Measurements from ENCODE around the gene XIRP2. TPM values are rescaled to one million over a fixed set of nuclear protein-coding genes. Genes with fewer than 3 reads are reported as not detected.

The XIRP2 gene
- total and polyA plus RNA-seq, 4 donors = under 0.01 to 0.14 (median 0.01) TPM; not detected in 1

DNA sequence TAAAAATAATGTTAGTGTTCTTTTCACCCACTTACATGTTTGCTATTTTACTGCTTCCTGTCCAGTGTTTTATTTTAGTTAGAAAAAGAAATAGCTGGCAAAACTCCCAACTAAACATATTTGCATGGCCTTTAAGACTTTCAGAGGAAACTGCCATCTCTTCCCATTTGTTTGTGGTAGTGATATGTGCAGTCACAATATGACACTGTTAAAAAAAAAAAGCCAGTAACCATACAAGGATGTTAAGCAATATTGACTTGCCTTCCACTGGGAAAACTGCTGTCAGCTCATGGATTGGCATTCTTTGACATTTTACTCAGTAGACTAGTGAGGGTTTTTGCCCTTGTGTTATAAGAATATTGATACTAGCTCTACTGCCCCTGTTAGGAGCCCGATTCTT lies 29.1 kb downstream of the XIRP2 start:
- WGBS = 41% methylated on average over 1 of the region's 1 CpG
- DNase-seq (ENCODE audit: low spot score) = no peak
- Histone ChIP-seq H3K27me3 (ENCODE audit: control insufficient read depth in 4 of 4, insufficient read depth in 4 of 4, low read length in 3 of 4) (no peaks in the 10 kb centered on the region), H3K4me1 (ENCODE audit: control insufficient read depth in 4 of 4, insufficient read depth in 4 of 4, low read length in 3 of 4) (no peaks in the 10 kb centered on the region), H3K9me3 (ENCODE audit: control insufficient read depth in 4 of 4, low read length in 3 of 4) (no peaks in the 10 kb centered on the region), H3K27ac (ENCODE audit: low read depth in 1 of 2, low read length in 2 of 2) (no peak overlapping the region), H3K4me3 (ENCODE audit: low read depth in 1 of 3, low read length in 3 of 3) (no peak overlapping the region), H3K9ac (ENCODE audit: low read depth in 1 of 2, low read length in 2 of 2) (no peak overlapping the region), H3K36me3 (ENCODE audit: control insufficient read depth in 4 of 4, insufficient read depth in 3 of 4, low read depth in 1 of 4, low read length in 3 of 4) (peaks cover 0 to 1% (median 0%) of the 10 kb centered on the region in 4 donors)
- TF ChIP-seq FOXA1 (IDR thresholded peaks at IDR 0.05) (no peak), YY1 (IDR thresholded peaks at IDR 0.05) (no peak), TAF1 (conservative IDR thresholded peaks at IDR 0.05) (no peak), NR2F2 (IDR thresholded peaks at IDR 0.05) (no peak), MAX (IDR thresholded peaks at IDR 0.05) (no peak), HNF4G (IDR thresholded peaks at IDR 0.05) (no peak), GABPA (IDR thresholded peaks at IDR 0.05 in 1 of 2, conservative IDR thresholded peaks at IDR 0.05 in 1 of 2) (no peak), SP1 (IDR thresholded peaks at IDR 0.05) (no peak), EGR1 (IDR thresholded peaks at IDR 0.05; ENCODE audit: low read depth in 2 of 2) (no peak)
- TF ChIP-seq, protein P1, sequence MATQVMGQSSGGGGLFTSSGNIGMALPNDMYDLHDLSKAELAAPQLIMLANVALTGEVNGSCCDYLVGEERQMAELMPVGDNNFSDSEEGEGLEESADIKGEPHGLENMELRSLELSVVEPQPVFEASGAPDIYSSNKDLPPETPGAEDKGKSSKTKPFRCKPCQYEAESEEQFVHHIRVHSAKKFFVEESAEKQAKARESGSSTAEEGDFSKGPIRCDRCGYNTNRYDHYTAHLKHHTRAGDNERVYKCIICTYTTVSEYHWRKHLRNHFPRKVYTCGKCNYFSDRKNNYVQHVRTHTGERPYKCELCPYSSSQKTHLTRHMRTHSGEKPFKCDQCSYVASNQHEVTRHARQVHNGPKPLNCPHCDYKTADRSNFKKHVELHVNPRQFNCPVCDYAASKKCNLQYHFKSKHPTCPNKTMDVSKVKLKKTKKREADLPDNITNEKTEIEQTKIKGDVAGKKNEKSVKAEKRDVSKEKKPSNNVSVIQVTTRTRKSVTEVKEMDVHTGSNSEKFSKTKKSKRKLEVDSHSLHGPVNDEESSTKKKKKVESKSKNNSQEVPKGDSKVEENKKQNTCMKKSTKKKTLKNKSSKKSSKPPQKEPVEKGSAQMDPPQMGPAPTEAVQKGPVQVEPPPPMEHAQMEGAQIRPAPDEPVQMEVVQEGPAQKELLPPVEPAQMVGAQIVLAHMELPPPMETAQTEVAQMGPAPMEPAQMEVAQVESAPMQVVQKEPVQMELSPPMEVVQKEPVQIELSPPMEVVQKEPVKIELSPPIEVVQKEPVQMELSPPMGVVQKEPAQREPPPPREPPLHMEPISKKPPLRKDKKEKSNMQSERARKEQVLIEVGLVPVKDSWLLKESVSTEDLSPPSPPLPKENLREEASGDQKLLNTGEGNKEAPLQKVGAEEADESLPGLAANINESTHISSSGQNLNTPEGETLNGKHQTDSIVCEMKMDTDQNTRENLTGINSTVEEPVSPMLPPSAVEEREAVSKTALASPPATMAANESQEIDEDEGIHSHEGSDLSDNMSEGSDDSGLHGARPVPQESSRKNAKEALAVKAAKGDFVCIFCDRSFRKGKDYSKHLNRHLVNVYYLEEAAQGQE (IDR thresholded peaks at IDR 0.05) = no peak
- TF ChIP-seq, protein P2, sequence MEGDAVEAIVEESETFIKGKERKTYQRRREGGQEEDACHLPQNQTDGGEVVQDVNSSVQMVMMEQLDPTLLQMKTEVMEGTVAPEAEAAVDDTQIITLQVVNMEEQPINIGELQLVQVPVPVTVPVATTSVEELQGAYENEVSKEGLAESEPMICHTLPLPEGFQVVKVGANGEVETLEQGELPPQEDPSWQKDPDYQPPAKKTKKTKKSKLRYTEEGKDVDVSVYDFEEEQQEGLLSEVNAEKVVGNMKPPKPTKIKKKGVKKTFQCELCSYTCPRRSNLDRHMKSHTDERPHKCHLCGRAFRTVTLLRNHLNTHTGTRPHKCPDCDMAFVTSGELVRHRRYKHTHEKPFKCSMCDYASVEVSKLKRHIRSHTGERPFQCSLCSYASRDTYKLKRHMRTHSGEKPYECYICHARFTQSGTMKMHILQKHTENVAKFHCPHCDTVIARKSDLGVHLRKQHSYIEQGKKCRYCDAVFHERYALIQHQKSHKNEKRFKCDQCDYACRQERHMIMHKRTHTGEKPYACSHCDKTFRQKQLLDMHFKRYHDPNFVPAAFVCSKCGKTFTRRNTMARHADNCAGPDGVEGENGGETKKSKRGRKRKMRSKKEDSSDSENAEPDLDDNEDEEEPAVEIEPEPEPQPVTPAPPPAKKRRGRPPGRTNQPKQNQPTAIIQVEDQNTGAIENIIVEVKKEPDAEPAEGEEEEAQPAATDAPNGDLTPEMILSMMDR (IDR thresholded peaks at IDR 0.05; ENCODE audit: low read depth, low read length, missing input control) = no peak
- TF ChIP-seq, protein P3, sequence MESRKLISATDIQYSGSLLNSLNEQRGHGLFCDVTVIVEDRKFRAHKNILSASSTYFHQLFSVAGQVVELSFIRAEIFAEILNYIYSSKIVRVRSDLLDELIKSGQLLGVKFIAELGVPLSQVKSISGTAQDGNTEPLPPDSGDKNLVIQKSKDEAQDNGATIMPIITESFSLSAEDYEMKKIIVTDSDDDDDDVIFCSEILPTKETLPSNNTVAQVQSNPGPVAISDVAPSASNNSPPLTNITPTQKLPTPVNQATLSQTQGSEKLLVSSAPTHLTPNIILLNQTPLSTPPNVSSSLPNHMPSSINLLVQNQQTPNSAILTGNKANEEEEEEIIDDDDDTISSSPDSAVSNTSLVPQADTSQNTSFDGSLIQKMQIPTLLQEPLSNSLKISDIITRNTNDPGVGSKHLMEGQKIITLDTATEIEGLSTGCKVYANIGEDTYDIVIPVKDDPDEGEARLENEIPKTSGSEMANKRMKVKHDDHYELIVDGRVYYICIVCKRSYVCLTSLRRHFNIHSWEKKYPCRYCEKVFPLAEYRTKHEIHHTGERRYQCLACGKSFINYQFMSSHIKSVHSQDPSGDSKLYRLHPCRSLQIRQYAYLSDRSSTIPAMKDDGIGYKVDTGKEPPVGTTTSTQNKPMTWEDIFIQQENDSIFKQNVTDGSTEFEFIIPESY (IDR thresholded peaks at IDR 0.05) = no peak

- no peaks in the 10 kb centered on the region for H3K27me3 ChIP-seq (ENCODE audit: control insufficient read depth in 4 of 4, insufficient read depth in 4 of 4, low read length in 3 of 4)
- H3K4me1 ChIP-seq (ENCODE audit: control insufficient read depth in 4 of 4, insufficient read depth in 4 of 4, low read length in 3 of 4) = no peaks in the 10 kb centered on the region
- 82% methylated on average over 2 of the region's 2 CpGs for WGBS
- no peaks in the 10 kb centered on the region for H3K9me3 ChIP-seq (ENCODE audit: control insufficient read depth in 4 of 4, low read length in 3 of 4)
- no peak overlapping the region for H3K4me3 ChIP-seq (ENCODE audit: low read depth in 1 of 3, low read length in 3 of 3)
- no peak for DNase-seq (ENCODE audit: low spot score)
- TF ChIP-seq HNF4G (IDR thresholded peaks at IDR 0.05) (no peak), RAD21 (IDR thresholded peaks at IDR 0.05) (no peak)
- H3K27ac ChIP-seq (ENCODE audit: low read depth in 1 of 2, low read length in 2 of 2) = no peak overlapping the region
- no peak overlapping the region for H3K9ac ChIP-seq (ENCODE audit: low read depth in 1 of 2, low read length in 2 of 2)
- no peaks in the 10 kb centered on the region for H3K36me3 ChIP-seq (ENCODE audit: control insufficient read depth in 4 of 4, insufficient read depth in 3 of 4, low read depth in 1 of 4, low read length in 3 of 4)
These were observed 33.1 kb downstream of the XIRP2 start for GRCh38 chr2:166921261-166921896.

Data from liver (tissue), 9 donors.